ENCODE measurements around the gene DCHS2. TPM values are rescaled to one million over a fixed set of nuclear protein-coding genes. Genes with fewer than 3 reads are reported as not detected.

The DCHS2 gene
- total and polyA plus RNA-seq, 10 of the 15 experiments (the other 5 are each of a cell fraction or from before 2014, with no cell fraction given): 0.01 to 0.31 (median 0.06) TPM; not detected in 3

- TF ChIP-seq E4F1 (IDR thresholded peaks at IDR 0.05; ENCODE audit: borderline replicate concordance, partially characterized antibody): no peak
Measured at GRCh38 chr4:154441982-154442381, 49.6 kb downstream of the DCHS2 start (continued).

GRCh38 chr4:154441124-154441523 lies 50.5 kb downstream of the DCHS2 start:
- Histone ChIP-seq H3K9me3 (replicated peaks; ENCODE audit: control insufficient read depth, insufficient read depth, low read length) (no peaks in the 10 kb centered on the region), H3K4me1 (ENCODE audit: control insufficient read depth, insufficient read depth, low read length) (no peaks in the 10 kb centered on the region), H3K79me2 (ENCODE audit: control insufficient read depth, insufficient read depth, low read length) (no peaks in the 10 kb centered on the region), H3K36me3 (ENCODE audit: control insufficient read depth in 2 of 2, insufficient read depth in 2 of 2, low read length in 1 of 2) (no peaks in the 10 kb centered on the region), H3K27ac (ENCODE audit: control insufficient read depth, insufficient read depth) (no peak overlapping the region), H4K20me1 (ENCODE audit: control insufficient read depth, insufficient read depth) (no peaks in the 10 kb centered on the region), H3K4me2 (ENCODE audit: control insufficient read depth, insufficient read depth) (no peak overlapping the region), H3K4me3 (no peak overlapping the region), H2AFZ (ENCODE audit: control insufficient read depth, low read depth, low read length) (no peak overlapping the region), H3K27me3 (replicated peaks in 1 of 2; ENCODE audit: control insufficient read depth in 2 of 2, insufficient read depth in 2 of 2, low read length in 1 of 2) (peaks cover 0 to 2% of the 10 kb centered on the region in 2 experiments; a peak in 3 of 4 replicates), H3K9ac (ENCODE audit: control insufficient read depth, insufficient read depth, low read length) (no peak overlapping the region)
- SMC1A ChIA-PET (ENCODE audit: uncharacterized antibody, unreplicated experiment): interaction anchor here (0.8 kb wide), 1 partner anchor 25 kb away, joined by 3 read pairs; no protein-coding TSS in a partner anchor
- DNase-seq (ENCODE audit: low read depth, low spot score): no peak
- BruUV-seq (replicated peaks): no TSS peak
- POLR2A ChIA-PET: no interaction called here
- in situ Hi-C loops (cut with MboI): no loop called here
- no peak for TF ChIP-seq RBBP5 (conservative IDR thresholded peaks at IDR 0.05)
- TF ChIP-seq ATF2 (IDR thresholded peaks at IDR 0.05; ENCODE audit: low read length): no peak
- no peak for TF ChIP-seq NFXL1 (IDR thresholded peaks at IDR 0.05; ENCODE audit: borderline replicate concordance)
- no peak for TF ChIP-seq CUX1 (IDR thresholded peaks at IDR 0.05; ENCODE audit: insufficient replicate concordance, low read depth, low read length)
- RAD21 ChIA-PET (ENCODE audit: unreplicated experiment): no interaction called here
- no peak for FAIRE-seq
- CTCF ChIA-PET: interaction anchor here (0.9 kb wide), 2 partner anchors 22 to 62 kb away, joined by 3 to 4 read pairs; no protein-coding TSS in a partner anchor
- WGBS (ENCODE audit: insufficient coverage, insufficient replicate concordance, low lambda C conversion rate, missing lambda C conversion rate): 0% methylated on average over 1 of the region's 1 CpG
- no peak for ATAC-seq
- intact Hi-C loops (cut with micrococcal nuclease; ENCODE audit: unreplicated experiment): no loop called here

Data from GM12878 (cell line).